HEK293 (cell line): ENCODE results near the gene CRIP1.

Source experiments
- GLIS1 ChIP-seq: fragments of 450-650 bp; formaldehyde crosslinking; IDR thresholded peaks from 2 replicates; pipeline ENCODE4 v1.5.1; 2016; ENCODE audit warnings: missing biosample characterization, missing genetic modification characterization
- GLIS2 ChIP-seq: fragments of 450-650 bp; formaldehyde crosslinking; IDR thresholded peaks from 2 replicates; pipeline ENCODE4 v1.5.1; 2016; ENCODE audit warnings: missing biosample characterization, missing genetic modification characterization
- HOXA7 ChIP-seq: sonication (generic); formaldehyde crosslinking; IDR thresholded peaks from 2 replicates; pipeline ENCODE4 v1.8.1; 2022; ENCODE audit warnings: missing genetic modification reagents, borderline replicate concordance
- KLF8 ChIP-seq: fragments of 450-650 bp; formaldehyde crosslinking; IDR thresholded peaks from 2 replicates; pipeline ENCODE4 v1.5.1; 2016; ENCODE audit warnings: missing biosample characterization, missing genetic modification characterization
- MEIS1 ChIP-seq: sonication (generic); formaldehyde crosslinking; IDR thresholded peaks from 2 replicates; pipeline ENCODE4 v1.8.1; 2022; ENCODE audit warnings: missing genetic modification reagents, mild to moderate bottlenecking, borderline replicate concordance
- SETDB1 ChIP-seq: IDR thresholded peaks from one replicate; pipeline ENCODE4 v1.6.1; 2017; ENCODE audit warnings: mild to moderate bottlenecking, low read length, moderate library complexity, mixed read lengths; ENCODE audit not compliant: insufficient read length
- ZBTB7A ChIP-seq: fragments of 450-650 bp; formaldehyde crosslinking; IDR thresholded peaks from 2 replicates; pipeline ENCODE4 v1.5.1; 2016; ENCODE audit warnings: low read depth, missing biosample characterization, missing genetic modification characterization
- ZBTB8A ChIP-seq: fragments of 450-650 bp; formaldehyde crosslinking; IDR thresholded peaks from 2 replicates; pipeline ENCODE4 v1.5.1; 2016; ENCODE audit warnings: missing biosample characterization, missing genetic modification characterization
- ZFP3 ChIP-seq: fragments of 450-650 bp; formaldehyde crosslinking; IDR thresholded peaks from 2 replicates; pipeline ENCODE4 v1.5.1; 2016; ENCODE audit warnings: low read depth, missing biosample characterization, missing genetic modification characterization
- ZFP41 ChIP-seq: fragments of 450-650 bp; formaldehyde crosslinking; IDR thresholded peaks from 2 replicates; pipeline ENCODE4 v1.5.1; 2016; ENCODE audit warnings: missing biosample characterization, missing genetic modification characterization, borderline replicate concordance
- ZNF138 ChIP-seq: fragments of 450-650 bp; formaldehyde crosslinking; IDR thresholded peaks from 2 replicates; pipeline ENCODE4 v1.5.1; 2016; ENCODE audit warnings: missing biosample characterization, missing genetic modification characterization, borderline replicate concordance
- ZNF146 ChIP-seq: fragments of 450-650 bp; formaldehyde crosslinking; IDR thresholded peaks from 2 replicates; pipeline ENCODE4 v1.5.1; 2016; ENCODE audit warnings: missing biosample characterization, missing genetic modification characterization
- ZNF211 ChIP-seq: fragments of 450-650 bp; formaldehyde crosslinking; IDR thresholded peaks from 2 replicates; pipeline ENCODE4 v1.5.1; 2016; ENCODE audit warnings: low read depth, missing biosample characterization, missing genetic modification characterization
- ZNF23 ChIP-seq: fragments of 450-650 bp; formaldehyde crosslinking; IDR thresholded peaks from 2 replicates; pipeline ENCODE4 v1.5.1; 2016; ENCODE audit warnings: missing biosample characterization, missing genetic modification characterization, borderline replicate concordance
- ZNF366 ChIP-seq: fragments of 450-650 bp; formaldehyde crosslinking; conservative IDR thresholded peaks from 2 replicates; pipeline ENCODE4 v1.5.1; 2016; ENCODE audit warnings: missing biosample characterization, missing genetic modification characterization
- ZNF423 ChIP-seq: fragments of 450-650 bp; formaldehyde crosslinking; IDR thresholded peaks from 2 replicates; pipeline ENCODE4 v1.5.1; 2016; ENCODE audit warnings: missing biosample characterization, missing genetic modification characterization
- ZNF510 ChIP-seq: fragments of 450-650 bp; formaldehyde crosslinking; IDR thresholded peaks from 2 replicates; pipeline ENCODE4 v1.5.1; 2018; ENCODE audit warnings: mild to moderate bottlenecking, missing genetic modification characterization, missing biosample characterization; ENCODE audit not compliant: insufficient replicate concordance
- ZNF558 ChIP-seq: fragments of 450-650 bp; formaldehyde crosslinking; IDR thresholded peaks from 2 replicates; pipeline ENCODE4 v1.5.1; 2016; ENCODE audit warnings: missing biosample characterization, missing genetic modification characterization
- ZNF747 ChIP-seq: fragments of 450-650 bp; formaldehyde crosslinking; IDR thresholded peaks from 2 replicates; pipeline ENCODE4 v1.5.1; 2016; ENCODE audit warnings: missing biosample characterization, missing genetic modification characterization
- ZNF837 ChIP-seq: fragments of 450-650 bp; formaldehyde crosslinking; IDR thresholded peaks from 2 replicates; pipeline ENCODE4 v1.5.1; 2016; ENCODE audit warnings: missing biosample characterization, missing genetic modification characterization
- ZNF843 ChIP-seq: fragments of 450-650 bp; formaldehyde crosslinking; IDR thresholded peaks from 2 replicates; pipeline ENCODE4 v1.5.1; 2016; ENCODE audit warnings: missing biosample characterization, missing genetic modification characterization
- TF ChIP-seq, protein P1 (sequence below): sonication (generic); formaldehyde crosslinking; IDR thresholded peaks from 2 replicates; pipeline ENCODE4 v1.8.1; 2022; ENCODE audit warnings: mild to moderate bottlenecking, moderate library complexity, missing genetic modification reagents
- TF ChIP-seq, protein P2 (sequence below): fragments of 450-650 bp; formaldehyde crosslinking; IDR thresholded peaks from 2 replicates; pipeline ENCODE4 v1.5.1; 2017; ENCODE audit warnings: missing biosample characterization, missing genetic modification characterization
- TF ChIP-seq, protein P3 (sequence below): fragments of 450-650 bp; formaldehyde crosslinking; IDR thresholded peaks from 2 replicates; pipeline ENCODE4 v1.5.1; 2016; ENCODE audit warnings: missing biosample characterization, missing genetic modification characterization
- TF ChIP-seq, protein P4 (sequence below): fragments of 450-650 bp; IDR thresholded peaks from 2 replicates; pipeline ENCODE4 v1.5.1; 2018; ENCODE audit warnings: missing biosample characterization, mild to moderate bottlenecking, missing genetic modification characterization
- TF ChIP-seq, protein P5 (sequence below): fragments of 450-650 bp; formaldehyde crosslinking; IDR thresholded peaks from 2 replicates; pipeline ENCODE4 v1.5.1; 2016; ENCODE audit warnings: missing biosample characterization, missing genetic modification characterization
- TF ChIP-seq, protein P6 (sequence below): fragments of 450-650 bp; formaldehyde crosslinking; IDR thresholded peaks from 2 replicates; pipeline ENCODE4 v1.5.1; 2016; ENCODE audit warnings: missing biosample characterization, missing genetic modification characterization
- TF ChIP-seq, protein P7 (sequence below): fragments of 450-650 bp; formaldehyde crosslinking; IDR thresholded peaks from 2 replicates; pipeline ENCODE4 v1.5.1; 2016; ENCODE audit warnings: missing biosample characterization, missing genetic modification characterization

The CRIP1 gene

DNA sequence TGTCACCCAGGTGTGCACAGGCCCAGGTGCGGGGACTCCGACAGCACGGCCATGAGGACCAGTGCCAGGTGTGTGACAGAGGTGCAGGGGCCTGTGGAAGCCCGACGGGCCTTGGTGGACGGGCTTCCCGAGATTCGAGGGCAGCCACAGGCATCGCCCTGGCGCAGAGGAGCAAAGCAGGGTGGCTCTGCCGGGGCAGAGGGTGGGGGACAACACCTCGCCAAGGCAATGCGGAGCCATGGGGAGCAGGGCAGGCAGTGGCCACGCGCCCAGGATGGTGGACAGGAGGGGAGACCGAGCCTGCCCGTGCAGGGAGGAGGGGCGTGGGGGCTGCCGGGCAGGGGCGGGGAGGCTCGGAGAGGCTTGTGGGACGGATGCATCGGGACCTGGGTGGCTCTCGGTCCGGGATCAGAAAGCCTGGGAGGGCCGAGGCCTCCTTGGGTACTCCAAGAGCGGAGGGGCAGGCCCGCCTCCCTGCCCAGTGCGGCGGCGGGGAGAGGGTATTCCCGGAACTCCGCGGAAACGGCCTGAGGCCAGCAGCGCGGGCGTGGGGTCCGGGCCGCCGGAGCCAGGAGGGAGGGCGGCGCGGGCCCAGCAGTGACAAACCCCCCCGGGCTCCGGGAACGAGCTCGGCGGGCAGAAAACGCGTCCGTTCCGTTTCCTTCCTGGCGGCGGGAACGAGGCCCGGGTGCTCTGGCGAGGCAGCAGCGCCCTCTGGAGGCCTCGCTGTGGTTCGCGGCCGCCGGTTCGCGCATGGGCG, 41.3 kb downstream of the CRIP1 start (continued):
- TF ChIP-seq, protein P1, sequence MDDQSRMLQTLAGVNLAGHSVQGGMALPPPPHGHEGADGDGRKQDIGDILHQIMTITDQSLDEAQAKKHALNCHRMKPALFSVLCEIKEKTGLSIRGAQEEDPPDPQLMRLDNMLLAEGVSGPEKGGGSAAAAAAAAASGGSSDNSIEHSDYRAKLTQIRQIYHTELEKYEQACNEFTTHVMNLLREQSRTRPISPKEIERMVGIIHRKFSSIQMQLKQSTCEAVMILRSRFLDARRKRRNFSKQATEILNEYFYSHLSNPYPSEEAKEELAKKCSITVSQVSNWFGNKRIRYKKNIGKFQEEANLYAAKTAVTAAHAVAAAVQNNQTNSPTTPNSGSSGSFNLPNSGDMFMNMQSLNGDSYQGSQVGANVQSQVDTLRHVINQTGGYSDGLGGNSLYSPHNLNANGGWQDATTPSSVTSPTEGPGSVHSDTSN, result no peak
- TF ChIP-seq ZNF558 (tag by site-specific recombination) (no peak), ZNF211 (tag by site-specific recombination) (no peak), HOXA7 (CRISPR knock-in tag) (no peak), GLIS1 (tag by site-specific recombination) (peak; percentile 83), ZNF510 (tag by site-specific recombination) (no peak), ZBTB8A (tag by site-specific recombination) (peak; percentile 37; the same call in 1 of the 2 replicates), ZFP41 (tag by site-specific recombination) (no peak), ZNF138 (no peak), ZBTB7A (tag by site-specific recombination) (peak; percentile 22; the same call in 1 of the 2 replicates), ZNF23 (tag by site-specific recombination) (no peak), ZNF843 (tag by site-specific recombination) (peak; percentile 52; the same call in 1 of the 2 replicates), ZNF423 (peak; percentile 17; the same call in 1 of the 2 replicates), KLF8 (peak; percentile 80), GLIS2 (tag by site-specific recombination) (peak; percentile 92), ZNF146 (no peak), ZNF837 (tag by site-specific recombination) (no peak), ZNF366 (tag by site-specific recombination) (no peak), SETDB1 (no peak), ZFP3 (tag by site-specific recombination) (no peak), MEIS1 (no peak), ZNF747 (tag by site-specific recombination) (no peak)
- TF ChIP-seq, protein P2, sequence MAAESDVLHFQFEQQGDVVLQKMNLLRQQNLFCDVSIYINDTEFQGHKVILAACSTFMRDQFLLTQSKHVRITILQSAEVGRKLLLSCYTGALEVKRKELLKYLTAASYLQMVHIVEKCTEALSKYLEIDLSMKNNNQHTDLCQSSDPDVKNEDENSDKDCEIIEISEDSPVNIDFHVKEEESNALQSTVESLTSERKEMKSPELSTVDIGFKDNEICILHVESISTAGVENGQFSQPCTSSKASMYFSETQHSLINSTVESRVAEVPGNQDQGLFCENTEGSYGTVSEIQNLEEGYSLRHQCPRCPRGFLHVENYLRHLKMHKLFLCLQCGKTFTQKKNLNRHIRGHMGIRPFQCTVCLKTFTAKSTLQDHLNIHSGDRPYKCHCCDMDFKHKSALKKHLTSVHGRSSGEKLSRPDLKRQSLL (tag by site-specific recombination), result no peak
- TF ChIP-seq, protein P3, sequence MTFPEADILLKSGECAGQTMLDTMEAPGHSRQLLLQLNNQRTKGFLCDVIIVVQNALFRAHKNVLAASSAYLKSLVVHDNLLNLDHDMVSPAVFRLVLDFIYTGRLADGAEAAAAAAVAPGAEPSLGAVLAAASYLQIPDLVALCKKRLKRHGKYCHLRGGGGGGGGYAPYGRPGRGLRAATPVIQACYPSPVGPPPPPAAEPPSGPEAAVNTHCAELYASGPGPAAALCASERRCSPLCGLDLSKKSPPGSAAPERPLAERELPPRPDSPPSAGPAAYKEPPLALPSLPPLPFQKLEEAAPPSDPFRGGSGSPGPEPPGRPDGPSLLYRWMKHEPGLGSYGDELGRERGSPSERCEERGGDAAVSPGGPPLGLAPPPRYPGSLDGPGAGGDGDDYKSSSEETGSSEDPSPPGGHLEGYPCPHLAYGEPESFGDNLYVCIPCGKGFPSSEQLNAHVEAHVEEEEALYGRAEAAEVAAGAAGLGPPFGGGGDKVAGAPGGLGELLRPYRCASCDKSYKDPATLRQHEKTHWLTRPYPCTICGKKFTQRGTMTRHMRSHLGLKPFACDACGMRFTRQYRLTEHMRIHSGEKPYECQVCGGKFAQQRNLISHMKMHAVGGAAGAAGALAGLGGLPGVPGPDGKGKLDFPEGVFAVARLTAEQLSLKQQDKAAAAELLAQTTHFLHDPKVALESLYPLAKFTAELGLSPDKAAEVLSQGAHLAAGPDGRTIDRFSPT, result peak; percentile 32
- TF ChIP-seq, protein P4, sequence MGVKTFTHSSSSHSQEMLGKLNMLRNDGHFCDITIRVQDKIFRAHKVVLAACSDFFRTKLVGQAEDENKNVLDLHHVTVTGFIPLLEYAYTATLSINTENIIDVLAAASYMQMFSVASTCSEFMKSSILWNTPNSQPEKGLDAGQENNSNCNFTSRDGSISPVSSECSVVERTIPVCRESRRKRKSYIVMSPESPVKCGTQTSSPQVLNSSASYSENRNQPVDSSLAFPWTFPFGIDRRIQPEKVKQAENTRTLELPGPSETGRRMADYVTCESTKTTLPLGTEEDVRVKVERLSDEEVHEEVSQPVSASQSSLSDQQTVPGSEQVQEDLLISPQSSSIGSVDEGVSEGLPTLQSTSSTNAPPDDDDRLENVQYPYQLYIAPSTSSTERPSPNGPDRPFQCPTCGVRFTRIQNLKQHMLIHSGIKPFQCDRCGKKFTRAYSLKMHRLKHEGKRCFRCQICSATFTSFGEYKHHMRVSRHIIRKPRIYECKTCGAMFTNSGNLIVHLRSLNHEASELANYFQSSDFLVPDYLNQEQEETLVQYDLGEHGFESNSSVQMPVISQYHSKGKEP (tag by site-specific recombination), result peak; percentile 11; the same call in 1 of the 2 replicates
- TF ChIP-seq, protein P5, sequence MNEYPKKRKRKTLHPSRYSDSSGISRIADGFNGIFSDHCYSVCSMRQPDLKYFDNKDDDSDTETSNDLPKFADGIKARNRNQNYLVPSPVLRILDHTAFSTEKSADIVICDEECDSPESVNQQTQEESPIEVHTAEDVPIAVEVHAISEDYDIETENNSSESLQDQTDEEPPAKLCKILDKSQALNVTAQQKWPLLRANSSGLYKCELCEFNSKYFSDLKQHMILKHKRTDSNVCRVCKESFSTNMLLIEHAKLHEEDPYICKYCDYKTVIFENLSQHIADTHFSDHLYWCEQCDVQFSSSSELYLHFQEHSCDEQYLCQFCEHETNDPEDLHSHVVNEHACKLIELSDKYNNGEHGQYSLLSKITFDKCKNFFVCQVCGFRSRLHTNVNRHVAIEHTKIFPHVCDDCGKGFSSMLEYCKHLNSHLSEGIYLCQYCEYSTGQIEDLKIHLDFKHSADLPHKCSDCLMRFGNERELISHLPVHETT (tag by site-specific recombination), result no peak
- TF ChIP-seq, protein P6, sequence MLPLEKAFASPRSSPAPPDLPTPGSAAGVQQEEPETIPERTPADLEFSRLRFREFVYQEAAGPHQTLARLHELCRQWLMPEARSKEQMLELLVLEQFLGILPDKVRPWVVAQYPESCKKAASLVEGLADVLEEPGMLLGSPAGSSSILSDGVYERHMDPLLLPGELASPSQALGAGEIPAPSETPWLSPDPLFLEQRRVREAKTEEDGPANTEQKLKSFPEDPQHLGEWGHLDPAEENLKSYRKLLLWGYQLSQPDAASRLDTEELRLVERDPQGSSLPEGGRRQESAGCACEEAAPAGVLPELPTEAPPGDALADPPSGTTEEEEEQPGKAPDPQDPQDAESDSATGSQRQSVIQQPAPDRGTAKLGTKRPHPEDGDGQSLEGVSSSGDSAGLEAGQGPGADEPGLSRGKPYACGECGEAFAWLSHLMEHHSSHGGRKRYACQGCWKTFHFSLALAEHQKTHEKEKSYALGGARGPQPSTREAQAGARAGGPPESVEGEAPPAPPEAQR (tag by site-specific recombination), result no peak
- TF ChIP-seq, protein P7, sequence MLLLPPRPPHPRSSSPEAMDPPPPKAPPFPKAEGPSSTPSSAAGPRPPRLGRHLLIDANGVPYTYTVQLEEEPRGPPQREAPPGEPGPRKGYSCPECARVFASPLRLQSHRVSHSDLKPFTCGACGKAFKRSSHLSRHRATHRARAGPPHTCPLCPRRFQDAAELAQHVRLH (tag by site-specific recombination), result no peak
